Measurements from ENCODE around the gene CCDC71. TPM values are rescaled to one million over a fixed set of nuclear protein-coding genes. Genes with fewer than 3 reads are reported as not detected.

The CCDC71 gene
- total RNA-seq, 5 donors from 2014 or later (not counting 1 experiment from before 2014, with no cell fraction given), result 20.4 to 37.0 (median 35.8) TPM

- DNase-seq, result no peak
- Mint-ChIP-seq H3K9me3 (no peaks in the 10 kb centered on the region), H3K4me3 (no peak overlapping the region), H3K36me3 (no peaks in the 10 kb centered on the region), H3K27me3 (no peaks in the 10 kb centered on the region), H3K27ac (no peak overlapping the region), H3K4me1 (peaks cover 10 to 15% (median 13%) of the 10 kb centered on the region in 3 donors)
- Histone ChIP-seq H3K4me3 (ENCODE audit: control insufficient read depth in 1 of 2, extremely low read depth in 1 of 2, low read length in 1 of 2) (no peak overlapping the region), H3K27me3 (replicated peaks in 1 of 2; ENCODE audit: control insufficient read depth in 2 of 2, extremely low read depth in 1 of 2, insufficient read depth in 2 of 2, low read length in 1 of 2) (no peaks in the 10 kb centered on the region), H3K9me3 (no peaks in the 10 kb centered on the region), H3K36me3 (ENCODE audit: control insufficient read depth in 2 of 2, extremely low read depth in 1 of 2, insufficient read depth in 1 of 2, low read length in 1 of 2) (no peaks in the 10 kb centered on the region), H3K4me1 (ENCODE audit: control insufficient read depth in 1 of 2, extremely low read depth in 1 of 2, insufficient read depth in 2 of 2, low read length in 2 of 2) (peaks cover 8 to 24% of the 10 kb centered on the region in 2 experiments), H3K27ac (ENCODE audit: low read length) (no peak overlapping the region)
- no peak for ATAC-seq (replicated peaks in 1 of 4)
- 91% methylated on average over 5 of the region's 7 CpGs for WGBS (ENCODE audit: insufficient coverage)
- ChIA-PET CTCF (no interaction called here), POLR2A (interaction anchor here in 1 of 2 donors (0.6 kb wide), 1 partner anchor 1854 kb away, joined by 4 read pairs; no protein-coding TSS in a partner anchor)
Observed at GRCh38 chr3:49124203-49124602, 41.9 kb downstream of the CCDC71 start.

DNA sequence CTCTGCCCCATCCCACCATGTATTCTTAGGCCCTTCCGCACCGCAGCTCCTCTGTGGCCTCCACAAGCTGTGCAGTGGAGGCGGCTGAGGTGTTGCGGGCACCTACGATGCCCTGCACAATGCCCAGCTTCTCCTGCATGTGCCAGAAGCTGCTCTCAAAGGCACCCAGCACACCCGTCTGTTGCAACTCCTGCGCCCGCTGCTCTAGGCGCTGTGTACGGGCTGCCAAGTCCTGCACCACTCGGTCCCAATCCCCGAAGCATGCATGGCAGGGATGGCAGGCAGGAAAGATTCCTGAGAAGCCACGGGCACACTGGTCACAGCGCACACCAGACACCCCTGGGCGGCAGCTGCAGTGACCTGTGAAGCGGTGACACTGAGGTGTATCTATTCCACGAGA lies 42.4 kb downstream of the CCDC71 start:
- Histone ChIP-seq H3K36me3 (ENCODE audit: control insufficient read depth in 2 of 2, extremely low read depth in 1 of 2, insufficient read depth in 1 of 2, low read length in 1 of 2) (peaks cover 0 to 2% of the 10 kb centered on the region in 2 donors), H3K9me3 (no peaks in the 10 kb centered on the region), H3K4me3 (ENCODE audit: control insufficient read depth in 1 of 2, extremely low read depth in 1 of 2, low read length in 1 of 2) (no peak overlapping the region), H3K27ac (ENCODE audit: low read length) (no peak overlapping the region), H3K27me3 (replicated peaks in 1 of 2; ENCODE audit: control insufficient read depth in 2 of 2, extremely low read depth in 1 of 2, insufficient read depth in 2 of 2, low read length in 1 of 2) (no peaks in the 10 kb centered on the region), H3K4me1 (ENCODE audit: control insufficient read depth in 1 of 2, extremely low read depth in 1 of 2, insufficient read depth in 2 of 2, low read length in 2 of 2) (peaks cover 9 to 29% of the 10 kb centered on the region in 2 experiments)
- CTCF ChIA-PET, result no interaction called here
- Mint-ChIP-seq H3K36me3 (peaks cover 5% of the 10 kb centered on the region), H3K27me3 (no peaks in the 10 kb centered on the region), H3K4me3 (no peak overlapping the region), H3K4me1 (peaks cover 14 to 20% (median 17%) of the 10 kb centered on the region in 3 donors), H3K9me3 (no peaks in the 10 kb centered on the region), H3K27ac (peak overlapping the region in 1 of 2 donors; percentile 11)
- WGBS (ENCODE audit: insufficient coverage), result 91% methylated on average over 17 of the region's 17 CpGs
- POLR2A ChIA-PET, result no interaction called here
- no peak for DNase-seq
- no peak for ATAC-seq (replicated peaks in 1 of 4)

GRCh38 chr3:49122886-49123545 lies 43.1 kb downstream of the CCDC71 start:
- WGBS (ENCODE audit: insufficient coverage), result 90% methylated on average over 17 of the region's 17 CpGs
- peaks cover 0 to 9% of the 10 kb centered on the region in 2 donors for H3K36me3 ChIP-seq (ENCODE audit: control insufficient read depth in 2 of 2, extremely low read depth in 1 of 2, insufficient read depth in 1 of 2, low read length in 1 of 2)
- peak overlapping the region in 1 of 2 donors; percentile 11 for H3K27ac Mint-ChIP-seq
- H3K27me3 ChIP-seq (replicated peaks in 1 of 2; ENCODE audit: control insufficient read depth in 2 of 2, extremely low read depth in 1 of 2, insufficient read depth in 2 of 2, low read length in 1 of 2), result no peaks in the 10 kb centered on the region
- H3K27me3 Mint-ChIP-seq, result no peaks in the 10 kb centered on the region
- H3K9me3 Mint-ChIP-seq, result no peaks in the 10 kb centered on the region
- no peak overlapping the region for H3K27ac ChIP-seq (ENCODE audit: low read length)
- peaks cover 9 to 33% of the 10 kb centered on the region in 2 experiments for H3K4me1 ChIP-seq (ENCODE audit: control insufficient read depth in 1 of 2, extremely low read depth in 1 of 2, insufficient read depth in 2 of 2, low read length in 2 of 2)
- peaks cover 14 to 20% (median 18%) of the 10 kb centered on the region in 3 donors for H3K4me1 Mint-ChIP-seq
- H3K4me3 ChIP-seq (ENCODE audit: control insufficient read depth in 1 of 2, extremely low read depth in 1 of 2, low read length in 1 of 2), result no peak overlapping the region
- H3K9me3 ChIP-seq, result no peaks in the 10 kb centered on the region
- no peak for DNase-seq
- CTCF ChIA-PET, result interaction anchor here in 1 of 2 donors (0.5 kb wide), 1 partner anchor 200 kb away, joined by 7 read pairs; no protein-coding TSS in a partner anchor
- POLR2A ChIA-PET, result interaction anchor here in 1 of 2 donors (0.6 kb wide), 1 partner anchor 347 kb away, joined by 4 read pairs; the partner anchor contains the start of gene DAG1
- H3K4me3 Mint-ChIP-seq, result no peak overlapping the region
- ATAC-seq (replicated peaks in 1 of 4), result no peak
- H3K36me3 Mint-ChIP-seq, result peaks cover 5% of the 10 kb centered on the region

DNA sequence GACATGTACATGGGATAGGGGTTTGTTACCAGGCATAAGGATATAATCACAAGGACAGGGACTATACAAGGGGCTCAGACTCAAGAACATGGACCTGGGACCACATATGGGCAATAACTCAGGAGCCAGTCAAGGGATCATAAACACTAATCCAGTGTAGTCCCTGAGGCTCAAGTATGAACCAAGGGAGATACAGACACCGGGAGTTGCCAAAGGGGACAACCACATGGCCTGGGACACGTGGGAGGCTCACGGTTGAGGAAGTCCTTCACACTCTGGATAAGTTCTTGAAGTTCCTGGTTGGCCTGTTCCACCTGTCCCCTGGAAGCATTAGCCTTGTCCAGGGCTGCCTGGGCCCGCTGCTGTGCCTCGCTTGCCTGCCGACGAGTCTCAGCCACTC lies 43.7 kb downstream of the CCDC71 start:
- H3K4me1 ChIP-seq (ENCODE audit: control insufficient read depth in 1 of 2, extremely low read depth in 1 of 2, insufficient read depth in 2 of 2, low read length in 2 of 2), result peaks cover 9 to 36% of the 10 kb centered on the region in 2 experiments
- DNase-seq, result no peak
- Mint-ChIP-seq H3K4me1 (peaks cover 14 to 22% (median 20%) of the 10 kb centered on the region in 3 donors), H3K9me3 (no peaks in the 10 kb centered on the region), H3K36me3 (peaks cover 9% of the 10 kb centered on the region), H3K27ac (peak overlapping the region; percentile 87 to 89), H3K4me3 (peak overlapping the region; percentile 52 to 85 (median 83)), H3K27me3 (no peaks in the 10 kb centered on the region)
- H3K27me3 ChIP-seq (replicated peaks in 1 of 2; ENCODE audit: control insufficient read depth in 2 of 2, extremely low read depth in 1 of 2, insufficient read depth in 2 of 2, low read length in 1 of 2), result no peaks in the 10 kb centered on the region
- POLR2A ChIA-PET, result interaction anchor here in 1 of 2 donors (0.6 kb wide), 1 partner anchor 348 kb away, joined by 4 read pairs; the partner anchor contains the start of gene DAG1
- no peak for ATAC-seq (replicated peaks in 1 of 4)
- H3K36me3 ChIP-seq (ENCODE audit: control insufficient read depth in 2 of 2, extremely low read depth in 1 of 2, insufficient read depth in 1 of 2, low read length in 1 of 2), result peaks cover 0 to 14% of the 10 kb centered on the region in 2 donors
- no peak overlapping the region for H3K4me3 ChIP-seq (ENCODE audit: control insufficient read depth in 1 of 2, extremely low read depth in 1 of 2, low read length in 1 of 2)
- CTCF ChIA-PET, result no interaction called here
- no peaks in the 10 kb centered on the region for H3K9me3 ChIP-seq
- no peak overlapping the region for H3K27ac ChIP-seq (ENCODE audit: low read length)
- WGBS (ENCODE audit: insufficient coverage), result 94% methylated on average over 7 of the region's 7 CpGs

DNA sequence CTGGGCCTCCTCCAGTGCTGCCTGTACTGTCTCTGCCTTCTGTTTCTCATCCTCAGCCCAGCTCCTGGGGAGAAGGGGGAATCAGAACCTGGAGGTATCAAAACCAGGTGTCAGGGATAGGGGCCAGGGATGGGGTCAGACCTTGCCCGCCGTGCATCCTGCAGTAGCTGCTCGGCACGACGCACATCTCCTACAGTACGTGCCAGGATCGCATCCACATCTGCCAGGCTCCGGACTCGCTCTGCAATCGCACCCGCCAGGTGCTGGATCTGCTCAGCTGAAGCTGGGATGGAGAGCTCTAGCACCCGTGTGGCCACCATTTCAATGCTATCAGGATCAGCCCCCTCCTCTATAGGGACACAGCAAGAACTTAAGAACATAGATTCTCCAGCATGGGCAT lies 44.1 kb downstream of the CCDC71 start:
- no peaks in the 10 kb centered on the region for H3K9me3 ChIP-seq
- ChIA-PET CTCF (no interaction called here), POLR2A (no interaction called here)
- peak overlapping the region; percentile 52 to 85 (median 83) for H3K4me3 Mint-ChIP-seq
- H3K27ac Mint-ChIP-seq, result peak overlapping the region; percentile 87 to 89
- H3K27ac ChIP-seq (ENCODE audit: low read length), result peak overlapping the region; percentile 93
- peaks cover 9 to 36% of the 10 kb centered on the region in 2 experiments for H3K4me1 ChIP-seq (ENCODE audit: control insufficient read depth in 1 of 2, extremely low read depth in 1 of 2, insufficient read depth in 2 of 2, low read length in 2 of 2)
- peaks cover 12% of the 10 kb centered on the region for H3K36me3 Mint-ChIP-seq
- peaks cover 14 to 22% (median 20%) of the 10 kb centered on the region in 3 donors for H3K4me1 Mint-ChIP-seq
- no peaks in the 10 kb centered on the region for H3K27me3 ChIP-seq (replicated peaks in 1 of 2; ENCODE audit: control insufficient read depth in 2 of 2, extremely low read depth in 1 of 2, insufficient read depth in 2 of 2, low read length in 1 of 2)
- no peaks in the 10 kb centered on the region for H3K27me3 Mint-ChIP-seq
- 98% methylated on average over 11 of the region's 12 CpGs for WGBS (ENCODE audit: insufficient coverage)
- DNase-seq, result no peak
- H3K4me3 ChIP-seq (ENCODE audit: control insufficient read depth in 1 of 2, extremely low read depth in 1 of 2, low read length in 1 of 2), result no peak overlapping the region
- H3K9me3 Mint-ChIP-seq, result no peaks in the 10 kb centered on the region
- no peak for ATAC-seq (replicated peaks in 1 of 4)
- H3K36me3 ChIP-seq (ENCODE audit: control insufficient read depth in 2 of 2, extremely low read depth in 1 of 2, insufficient read depth in 1 of 2, low read length in 1 of 2), result peaks cover 0 to 19% of the 10 kb centered on the region in 2 donors

GRCh38 chr3:49121132-49121736 lies 44.9 kb downstream of the CCDC71 start:
- Mint-ChIP-seq H3K27ac (peak overlapping the region; percentile 87 to 89), H3K27me3 (no peaks in the 10 kb centered on the region), H3K36me3 (peaks cover 16% of the 10 kb centered on the region), H3K4me1 (peaks cover 14 to 22% (median 22%) of the 10 kb centered on the region in 3 donors), H3K9me3 (no peaks in the 10 kb centered on the region), H3K4me3 (peak overlapping the region; percentile 83 to 85 (median 83))
- ChIA-PET CTCF (interaction anchor here in 1 of 2 donors (0.8 to 1.7 kb wide), 5 partner anchors 17 to 133 kb away, joined by 3 to 15 read pairs (median 3); partner anchors contain the start of genes IMPDH2, KLHDC8B and QRICH1), POLR2A (interaction anchor here in 1 of 2 donors (0.5 to 1.2 kb wide), 5 partner anchors 17 to 291 kb away, joined by 3 to 17 read pairs (median 3); partner anchors contain the start of genes DALRD3, QRICH1, RHOA and TCTA)
- H3K9me3 ChIP-seq, result no peaks in the 10 kb centered on the region
- H3K4me1 ChIP-seq (ENCODE audit: control insufficient read depth in 1 of 2, extremely low read depth in 1 of 2, insufficient read depth in 2 of 2, low read length in 2 of 2), result peaks cover 9 to 42% of the 10 kb centered on the region in 2 experiments
- no peaks in the 10 kb centered on the region for H3K27me3 ChIP-seq (replicated peaks in 1 of 2; ENCODE audit: control insufficient read depth in 2 of 2, extremely low read depth in 1 of 2, insufficient read depth in 2 of 2, low read length in 1 of 2)
- WGBS (ENCODE audit: insufficient coverage), result 71% methylated on average over 7 of the region's 17 CpGs
- peak overlapping the region; percentile 81 to 95 for H3K4me3 ChIP-seq (ENCODE audit: control insufficient read depth in 1 of 2, extremely low read depth in 1 of 2, low read length in 1 of 2)
- H3K36me3 ChIP-seq (ENCODE audit: control insufficient read depth in 2 of 2, extremely low read depth in 1 of 2, insufficient read depth in 1 of 2, low read length in 1 of 2), result peaks cover 3 to 27% of the 10 kb centered on the region in 2 donors
- peak overlapping the region; percentile 93 for H3K27ac ChIP-seq (ENCODE audit: low read length)
- peak in 4 of 35 experiments; percentile 5 to 12 (median 7) for DNase-seq
- no peak for ATAC-seq (replicated peaks in 1 of 4)

Measured in T-cell (primary cell).